RWPE2 (cell line): ENCODE data around the gene VSIG8.
A peak's percentile ranks its signal among the peaks of the same experiment; 100 is the strongest.

Source experiments
- ATAC-seq: fragments of 200-7000 bp; cut with Tn5 transposase; 3 replicates; pipeline ENCODE4 v1.9.1; 2021; ENCODE audit warnings: low read depth
- DNase-seq: peaks from one replicate; pipeline ENCODE4 v3.0.0-alpha.2; 2020; ENCODE audit warnings: low spot score
- H3K27ac ChIP-seq: fragments of 450-650 bp; 2 replicates; pipeline ENCODE4 v1.5.1; 2017; ENCODE audit warnings: mild to moderate bottlenecking; ENCODE audit not compliant: poor library complexity, severe bottlenecking
- H3K27me3 ChIP-seq: fragments of 250-450 bp; sonication (Bioruptor Pico); 2 replicates; pipeline ENCODE4 v1.5.1; 2021; ENCODE audit warnings: mild to moderate bottlenecking, moderate library complexity; ENCODE audit not compliant: insufficient read depth, poor library complexity, severe bottlenecking
- H3K36me3 ChIP-seq: fragments of 250-450 bp; sonication (Bioruptor Pico); 2 replicates; pipeline ENCODE4 v1.5.1; 2020; ENCODE audit warnings: low read depth, mild to moderate bottlenecking, moderate library complexity
- H3K4me1 ChIP-seq: fragments of 250-450 bp; sonication (Bioruptor Pico); 2 replicates; pipeline ENCODE4 v1.5.1; 2021; ENCODE audit warnings: mild to moderate bottlenecking, moderate library complexity; ENCODE audit not compliant: insufficient read depth, poor library complexity, severe bottlenecking
- H3K4me3 ChIP-seq: fragments of 250-450 bp; sonication (Bioruptor Pico); 2 replicates; pipeline ENCODE4 v1.5.1; 2021; ENCODE audit warnings: mild to moderate bottlenecking, moderate library complexity; ENCODE audit not compliant: severe bottlenecking
- H3K9me3 ChIP-seq: fragments of 250-450 bp; sonication (Bioruptor Pico); 2 replicates; pipeline ENCODE4 v1.5.1; 2021; ENCODE audit warnings: mild to moderate bottlenecking, moderate library complexity; ENCODE audit not compliant: severe bottlenecking
- CTCF ChIP-seq: fragments of 450-650 bp; IDR thresholded peaks from one replicate; pipeline ENCODE4 v1.5.1; 2017; ENCODE audit warnings: mild to moderate bottlenecking, moderate library complexity; ENCODE audit not compliant: poor library complexity, severe bottlenecking

The VSIG8 gene

GRCh38 chr1:159859767-159860322 is 2.6 kb downstream of the VSIG8 start:
- no peak for DNase-seq

GRCh38 chr1:159857889-159858288 is 4.6 kb downstream of the VSIG8 start:
- no peaks in the 10 kb centered on the region for H3K27me3 ChIP-seq
- H3K4me1 ChIP-seq, result peaks cover 5% of the 10 kb centered on the region
- H3K9me3 ChIP-seq, result no peaks in the 10 kb centered on the region
- H3K4me3 ChIP-seq, result no peak overlapping the region
- no peak for TF ChIP-seq CTCF
- no peaks in the 10 kb centered on the region for H3K36me3 ChIP-seq
- no peak overlapping the region for H3K27ac ChIP-seq
- DNase-seq (no peak), ATAC-seq (no peak)

More at GRCh38 chr1:159859767-159860322, 2.6 kb downstream of the VSIG8 start:
- H3K4me1 ChIP-seq, result no peaks in the 10 kb centered on the region
- no peaks in the 10 kb centered on the region for H3K27me3 ChIP-seq
- H3K27ac ChIP-seq, result no peak overlapping the region
- H3K36me3 ChIP-seq, result no peaks in the 10 kb centered on the region
- no peak for TF ChIP-seq CTCF
- no peak for ATAC-seq
- no peak overlapping the region for H3K4me3 ChIP-seq
- H3K9me3 ChIP-seq, result no peaks in the 10 kb centered on the region

- Histone ChIP-seq H3K4me1 (peaks cover 5% of the 10 kb centered on the region), H3K27ac (no peak overlapping the region), H3K27me3 (no peaks in the 10 kb centered on the region), H3K9me3 (no peaks in the 10 kb centered on the region), H3K4me3 (no peak overlapping the region), H3K36me3 (no peaks in the 10 kb centered on the region)
- DNase-seq (no peak), ATAC-seq (no peak)
- no peak for TF ChIP-seq CTCF
These were observed 5.9 kb downstream of the VSIG8 start for GRCh38 chr1:159856576-159856975.

GRCh38 chr1:159855709-159856108 is 6.7 kb downstream of the VSIG8 start:
- peaks cover 5% of the 10 kb centered on the region for H3K4me1 ChIP-seq
- ATAC-seq (no peak), DNase-seq (no peak)
- TF ChIP-seq CTCF, result no peak
- H3K4me3 ChIP-seq, result no peak overlapping the region
- H3K9me3 ChIP-seq, result no peaks in the 10 kb centered on the region
- no peaks in the 10 kb centered on the region for H3K36me3 ChIP-seq
- no peaks in the 10 kb centered on the region for H3K27me3 ChIP-seq
- no peak overlapping the region for H3K27ac ChIP-seq

- peak; percentile 90 for ATAC-seq
- Histone ChIP-seq H3K36me3 (no peaks in the 10 kb centered on the region), H3K9me3 (no peaks in the 10 kb centered on the region), H3K27ac (peak overlapping the region; percentile 63), H3K4me1 (peaks cover 13% of the 10 kb centered on the region), H3K4me3 (peak overlapping the region; percentile 48), H3K27me3 (no peaks in the 10 kb centered on the region)
- peak; percentile 76 for DNase-seq
- no peak for TF ChIP-seq CTCF
These were observed 7.7 kb downstream of the VSIG8 start for GRCh38 chr1:159854693-159855192.
